Transverse colon (tissue), 4 donors: ENCODE data around the gene RIMBP2. TPM values are rescaled to one million over a fixed set of nuclear protein-coding genes. Genes with fewer than 3 reads are reported as not detected.

Experiments
- DNase-seq: peaks from one replicate; pipeline ENCODE4 v3.0.0-alpha.2; 2019
- H3K27ac ChIP-seq, 4 donors: fragments of 200-600 bp; sonication (generic); 2 replicates each; pipeline ENCODE4 v1.5.1; 2016 to 2018; ENCODE audit warnings: inconsistent platforms in 4 of 4
- H3K27me3 ChIP-seq: fragments of 200-600 bp; sonication (generic); 2 replicates; pipeline ENCODE4 v1.5.1; 2017; ENCODE audit warnings: inconsistent platforms
- H3K36me3 ChIP-seq, 4 donors: fragments of 200-600 bp; sonication (generic); 2 replicates each; pipeline ENCODE4 v1.5.1; 2017 to 2019; ENCODE audit warnings: inconsistent platforms in 4 of 4
- H3K4me1 ChIP-seq, 4 donors: fragments of 200-600 bp; sonication (generic); 2 replicates each; pipeline ENCODE4 v1.5.1; 2017 to 2020; ENCODE audit warnings: inconsistent platforms in 4 of 4
- H3K4me3 ChIP-seq, 4 donors: fragments of 200-600 bp; sonication (generic); 1 replicate in 1 of 4; 2 replicates in 3 of 4; pipeline versions ENCODE4 v1.5.1 to v1.6.1; 2017 to 2019; ENCODE audit warnings: inconsistent platforms in 4 of 4
- H3K9me3 ChIP-seq, 2 donors: fragments of 200-600 bp; sonication (generic); 2 replicates each; pipeline ENCODE4 v1.5.1; 2017 to 2019; ENCODE audit warnings: inconsistent platforms in 2 of 2
- CTCF ChIP-seq, 5 experiments: fragments of 200-600 bp in 3 of 5; fragments of 450-650 bp in 2 of 5; sonication (generic) in 3 of 5; IDR thresholded peaks; 1 replicate in 2 of 5; 2 replicates in 3 of 5; pipeline ENCODE4 v1.5.1; 2016 to 2017; ENCODE audit warnings: antibody characterized with exemption in 5 of 5, inconsistent platforms in 3 of 5, mild to moderate bottlenecking in 2 of 5, moderate library complexity in 1 of 5
- EP300 ChIP-seq: sonication (generic); formaldehyde crosslinking; IDR thresholded peaks from one replicate; pipeline ENCODE4 v1.6.1; 2017; ENCODE audit warnings: antibody characterized with exemption, low read depth
- POLR2A ChIP-seq: fragments of 450-650 bp; IDR thresholded peaks from one replicate; pipeline ENCODE4 v1.6.1; 2016; ENCODE audit warnings: antibody characterized with exemption, mild to moderate bottlenecking, moderate library complexity
- POLR2AphosphoS5 ChIP-seq, 3 donors: sonication (generic); formaldehyde crosslinking; IDR thresholded peaks; one replicate each; pipeline ENCODE4 v1.6.1; 2016; ENCODE audit warnings: antibody characterized with exemption in 3 of 3
- WGBS, 2 donors: methylation state at CpG; one replicate each; pipeline ENCODE4 v1.1.5; 2018; ENCODE audit warnings: low coverage in 1 of 2; 5-methylcytosine and 5-hydroxymethylcytosine counted together
- in situ Hi-C, 4 donors: fragments of 200-750 bp; cut with MboI; loops; one replicate each; pipeline versions ENCODE4 v1.15.0 to v1.15.1; 2017; ENCODE audit warnings: low sequenced_read_pairs in 3 of 4, low pct_ligation_motif_present in 1 of 4, low pct_unique_long_range_greater_than_20kb in 1 of 4
- intact Hi-C: fragments of 100-400 bp; cut with DNase I; formaldehyde crosslinking; loops from one replicate; pipeline ENCODE4 v1.15.1; 2023; ENCODE audit warnings: low total_unique reads
- total RNA-seq, 4 donors: library from RNA; depleted of rRNA; stranded (reverse); fragments of >200 nt; gene quantifications; one replicate each; pipeline ENCODE4 v1.1.0, GENCODE V29; 2016

Gene RIMBP2
- total RNA-seq, 4 donors from 2014 or later, result 2.9 to 17.3 (median 4.3) TPM

- no peaks in the 10 kb centered on the region for H3K36me3 ChIP-seq
- H3K4me1 ChIP-seq, result no peaks in the 10 kb centered on the region
- no peaks in the 10 kb centered on the region for H3K27me3 ChIP-seq
- H3K27ac ChIP-seq, result no peak overlapping the region
- H3K9me3 ChIP-seq, result peaks cover 0 to 4% of the 10 kb centered on the region in 2 donors
- TF ChIP-seq POLR2A (no peak), EP300 (no peak), CTCF (IDR thresholded peaks at IDR 0.05) (no peak), POLR2AphosphoS5 (IDR thresholded peaks at IDR 0.05) (no peak)
- H3K4me3 ChIP-seq, result no peak overlapping the region
- intact Hi-C loops (no loop called here), in situ Hi-C loops (no loop called here)
- WGBS, 2 donors, result 91% methylated on average over 24 of the region's 24 CpGs; no CpG with 5 or more reads in 1 of the 2 donors
- no peak for DNase-seq
Observed at GRCh38 chr12:130468700-130469245, 247.3 kb downstream of the RIMBP2 start.

GRCh38 chr12:130468186-130468585 is 247.9 kb downstream of the RIMBP2 start:
- intact Hi-C loops, result no loop called here
- TF ChIP-seq EP300, result no peak
- no peak for TF ChIP-seq POLR2AphosphoS5 (IDR thresholded peaks at IDR 0.05)
- TF ChIP-seq POLR2A, result no peak
- no peak for TF ChIP-seq CTCF (IDR thresholded peaks at IDR 0.05)
- whole genome bisulfite sequencing, 2 donors, result 86% methylated on average over 9 of the region's 9 CpGs; no CpG with 5 or more reads in 1 of the 2 donors
- H3K4me1 ChIP-seq, result no peaks in the 10 kb centered on the region
- H3K27ac ChIP-seq, result no peak overlapping the region
- in situ Hi-C loops, result no loop called here
- H3K4me3 ChIP-seq, result no peak overlapping the region
- no peaks in the 10 kb centered on the region for H3K27me3 ChIP-seq
- H3K36me3 ChIP-seq, result no peaks in the 10 kb centered on the region
- peaks cover 0 to 4% of the 10 kb centered on the region in 2 donors for H3K9me3 ChIP-seq
- no peak for DNase-seq

GRCh38 chr12:130465626-130466025 is 250.5 kb downstream of the RIMBP2 start:
- Histone ChIP-seq H3K27me3 (no peaks in the 10 kb centered on the region), H3K36me3 (no peaks in the 10 kb centered on the region), H3K4me3 (no peak overlapping the region), H3K4me1 (no peaks in the 10 kb centered on the region), H3K27ac (no peak overlapping the region), H3K9me3 (peaks cover 0 to 4% of the 10 kb centered on the region in 2 donors)
- DNase-seq, result no peak
- TF ChIP-seq EP300 (no peak), CTCF (IDR thresholded peaks at IDR 0.05) (no peak), POLR2AphosphoS5 (IDR thresholded peaks at IDR 0.05) (no peak), POLR2A (no peak)
- intact Hi-C loops, result no loop called here
- 82% methylated on average over 10 of the region's 10 CpGs; no CpG with 5 or more reads in 1 of the 2 donors for WGBS, 2 donors
- in situ Hi-C loops, result no loop called here

GRCh38 chr12:130465046-130465445 is 251.1 kb downstream of the RIMBP2 start:
- Histone ChIP-seq H3K9me3 (peaks cover 0 to 4% of the 10 kb centered on the region in 2 donors), H3K36me3 (no peaks in the 10 kb centered on the region), H3K27me3 (no peaks in the 10 kb centered on the region), H3K27ac (no peak overlapping the region), H3K4me3 (no peak overlapping the region), H3K4me1 (no peaks in the 10 kb centered on the region)
- DNase-seq, result no peak
- TF ChIP-seq EP300 (no peak), POLR2A (no peak), POLR2AphosphoS5 (IDR thresholded peaks at IDR 0.05) (no peak), CTCF (IDR thresholded peaks at IDR 0.05) (no peak)
- in situ Hi-C loops (no loop called here), intact Hi-C loops (no loop called here)
- 86% methylated on average over 13 of the region's 15 CpGs; no CpG with 5 or more reads in 1 of the 2 donors for WGBS, 2 donors
